T-helper 2 cell treated with Interferon-gamma antibody and Interleukin-4, amounts not matched to agents 100 ng/mL and 5 ng/mL, for 36 hours (primary cell): ENCODE data around the gene TRIM37. TPM values are rescaled to one million over a fixed set of nuclear protein-coding genes. Genes with fewer than 3 reads are reported as not detected.
"Not testable (repeated sequence)": the region's sequence is repeated elsewhere in the genome, so short reads cannot be mapped to it uniquely, and the experiment has no call there.

Experiments used
- intact Hi-C: fragments of 100-400 bp; cut with micrococcal nuclease; formaldehyde crosslinking; loops from one replicate; pipeline ENCODE4 v1.15.1; 2023
- total RNA-seq: library from RNA; stranded (reverse); gene quantifications from 2 replicates; pipeline ENCODE4 v1.2.3, GENCODE V29; 2022

TRIM37 gene
- total RNA-seq, 1 donor from 2014 or later = 22.0 TPM

DNA sequence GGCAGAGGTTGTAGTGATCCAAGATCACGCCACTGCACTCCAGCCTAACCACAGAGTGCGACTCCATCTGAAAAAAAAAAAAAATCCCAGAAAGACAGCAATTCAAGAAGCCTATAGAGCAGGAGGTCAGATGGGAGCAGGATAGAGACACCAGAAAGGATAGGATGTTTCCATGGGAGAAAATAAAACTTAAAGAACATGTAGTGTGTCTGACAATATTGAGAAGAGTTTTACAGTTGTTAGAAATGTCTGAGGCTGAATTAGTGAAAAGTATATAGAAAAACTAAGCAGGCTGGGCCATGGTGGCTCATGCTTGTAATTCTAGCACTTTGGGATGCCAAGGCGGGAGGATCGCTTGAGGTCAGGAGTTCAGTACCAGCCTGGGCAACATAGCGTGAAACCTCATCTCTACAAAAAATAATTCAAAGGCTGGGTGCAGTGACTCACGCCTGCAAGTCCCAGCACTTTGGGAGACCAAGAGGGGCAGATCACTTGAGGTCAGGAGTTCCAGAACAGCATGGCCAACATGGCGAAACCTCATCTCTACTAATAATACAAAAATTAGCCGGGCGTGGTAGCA, 15.3 kb upstream of the TRIM37 start:
- intact Hi-C loops = no loop called here

DNA sequence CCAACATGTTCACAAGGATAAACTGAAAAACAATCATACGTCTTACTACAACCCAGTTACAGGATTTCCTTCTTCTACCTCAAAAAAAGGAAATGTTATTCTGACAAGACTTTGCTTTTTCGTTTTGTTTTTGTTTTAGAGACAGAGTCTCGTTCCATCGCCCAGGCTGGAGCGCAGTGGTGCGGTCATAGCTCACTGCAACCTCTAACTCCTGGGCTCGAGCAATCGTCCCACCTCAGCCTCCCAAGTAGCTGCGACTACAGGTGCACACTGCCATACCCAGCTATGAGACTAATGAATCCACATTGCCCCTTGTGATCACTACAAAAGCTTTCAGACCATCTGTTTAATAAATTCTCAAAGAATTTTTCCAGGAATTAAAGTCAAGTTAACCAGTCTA, 8.8 kb upstream of the TRIM37 start:
- intact Hi-C loops = no loop called here

DNA sequence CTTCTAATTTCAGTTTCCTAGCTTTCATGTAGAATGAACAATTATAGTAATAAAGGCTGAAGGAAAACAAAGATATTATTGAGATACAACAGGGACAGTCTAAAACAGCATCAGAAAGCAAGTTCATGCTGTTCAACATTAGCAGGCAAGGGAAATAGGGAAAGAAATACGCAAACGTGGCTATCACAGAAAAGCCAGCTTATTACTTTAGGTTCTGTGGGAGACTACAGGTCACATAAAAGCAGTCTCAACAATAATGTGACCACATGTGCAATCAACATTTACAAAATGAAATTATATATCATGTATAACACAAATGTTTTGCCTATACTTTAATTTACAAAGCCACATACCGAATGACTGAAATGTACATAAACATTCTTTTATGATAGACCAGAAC, 4.9 kb upstream of the TRIM37 start:
- intact Hi-C loops = no loop called here

DNA sequence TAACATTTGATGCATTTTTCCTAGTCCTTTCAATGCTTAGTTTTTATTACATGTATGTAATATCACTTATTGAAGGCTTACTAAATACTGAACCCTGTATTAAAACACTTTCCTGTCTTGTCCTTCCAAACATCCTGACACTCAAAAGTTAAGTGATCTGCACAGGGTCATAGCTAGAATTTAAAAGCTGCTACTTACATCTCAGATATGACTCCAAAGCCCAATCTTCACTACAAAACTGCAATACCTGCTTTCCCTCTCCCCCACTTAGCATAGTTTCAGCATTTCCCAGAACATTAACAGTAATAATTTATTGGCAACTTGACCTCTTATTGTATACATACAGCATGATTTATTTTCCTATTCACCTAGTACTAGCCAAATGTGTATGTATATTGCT, 4.3 kb upstream of the TRIM37 start:
- intact Hi-C loops = no loop called here

DNA sequence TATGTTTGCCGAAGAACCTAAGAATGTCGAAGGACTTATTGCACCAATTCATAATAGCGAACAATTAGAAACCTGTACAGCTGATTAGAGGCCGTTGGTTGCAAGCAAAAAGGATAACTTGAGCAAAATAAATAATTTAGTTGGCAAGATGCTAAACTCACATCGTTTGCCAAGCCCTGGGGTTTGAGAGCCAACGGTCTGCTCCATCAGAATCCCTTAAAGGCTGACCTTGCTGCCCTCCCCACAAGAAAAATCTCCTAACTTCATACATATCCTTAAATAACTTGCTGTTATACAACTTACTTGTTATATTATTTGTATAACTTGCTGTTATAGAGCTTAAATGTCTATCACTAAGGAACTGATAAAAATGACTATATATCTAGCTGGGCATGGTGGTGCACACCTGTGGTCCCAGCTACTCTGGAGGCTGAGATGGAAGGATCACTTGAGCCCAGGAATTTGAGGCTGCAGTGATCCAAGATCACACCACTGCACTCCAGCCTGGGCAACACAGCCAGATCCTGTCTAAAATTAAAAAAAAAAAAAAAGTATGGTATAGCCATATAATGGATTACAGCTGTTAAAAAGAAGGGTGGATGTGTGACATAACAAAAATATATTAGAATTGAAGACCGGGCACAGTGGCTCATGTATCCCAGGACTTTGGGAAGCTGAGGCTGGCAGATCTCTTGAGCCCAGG, 1.9 kb upstream of the TRIM37 start:
- intact Hi-C loops = loop anchor here (5.0 kb wide), 1 partner anchor 106 kb away; no protein-coding TSS in a partner anchor

DNA sequence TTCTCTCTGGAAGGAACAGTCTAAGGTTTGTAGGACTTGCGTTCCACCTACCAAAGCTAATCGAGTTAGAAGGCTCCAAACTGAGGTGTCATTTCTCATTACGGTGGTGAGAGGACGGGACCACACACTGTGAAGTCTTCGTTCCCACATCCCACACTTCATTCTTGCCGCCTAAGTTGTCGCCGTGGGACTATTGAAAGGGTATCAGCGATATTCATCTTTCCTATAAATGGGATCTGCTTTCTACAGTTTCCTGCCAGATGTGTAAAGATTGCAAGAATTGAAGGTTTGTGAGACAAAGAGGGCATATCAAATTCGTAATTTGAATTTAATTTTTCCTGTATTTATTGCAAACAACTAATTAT, 608 bp upstream of the TRIM37 start:
- intact Hi-C loops = loop anchor here (5.0 kb wide), 1 partner anchor 105 kb away; no protein-coding TSS in a partner anchor

DNA sequence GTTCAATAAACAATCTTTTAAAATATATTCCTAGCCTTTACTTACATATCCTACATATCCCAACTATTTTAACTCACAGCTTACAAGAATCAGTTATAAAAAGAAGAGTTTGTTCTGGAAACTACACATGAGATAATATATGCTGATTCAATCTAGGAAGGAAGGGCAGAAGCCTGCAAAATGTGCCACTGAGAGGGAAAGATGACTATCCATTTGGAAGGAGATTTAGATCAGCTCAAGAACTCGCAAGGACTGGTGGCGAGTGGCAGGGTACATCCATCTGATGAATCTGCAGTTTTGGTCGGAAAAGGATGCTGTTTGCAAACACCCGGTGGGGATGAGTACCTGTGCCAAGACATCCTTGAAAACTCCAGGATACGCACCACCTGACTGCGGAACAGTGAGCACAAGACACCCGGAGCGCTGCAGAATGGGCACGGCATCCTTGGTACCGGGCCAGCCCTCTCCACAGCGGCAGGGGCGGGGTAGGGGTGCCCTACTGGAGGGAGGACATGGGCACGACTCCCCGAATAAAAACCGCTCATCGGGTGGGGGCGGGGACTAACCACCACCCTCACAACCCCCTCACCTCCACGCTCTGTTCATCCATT, 723 bp downstream of the TRIM37 start:
- intact Hi-C loops = loop anchor here (1.0 to 5.0 kb wide), 6 partner anchors 49 to 768 kb away; partner anchors contain the start of genes CLTC, GDPD1, PRR11 and SKA2

DNA sequence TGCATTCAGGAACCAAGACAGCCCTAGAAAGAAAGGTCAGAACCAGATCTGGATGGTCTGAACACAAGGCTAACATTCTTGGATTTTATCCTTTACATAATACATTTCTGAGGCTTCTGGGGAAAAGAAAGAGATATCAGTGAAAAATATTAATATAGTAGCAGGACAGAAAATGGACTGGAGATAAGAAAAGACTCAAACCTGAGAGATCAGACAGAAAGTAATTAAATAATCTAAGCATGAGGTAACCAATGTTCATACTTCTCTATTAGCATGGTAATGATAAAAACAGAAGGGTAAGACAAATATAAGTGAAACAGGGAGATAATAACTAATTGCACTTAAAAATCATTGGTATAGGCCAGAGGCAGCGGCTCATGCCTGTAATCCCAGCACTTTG, 5.5 kb downstream of the TRIM37 start:
- intact Hi-C loops = no loop called here

DNA sequence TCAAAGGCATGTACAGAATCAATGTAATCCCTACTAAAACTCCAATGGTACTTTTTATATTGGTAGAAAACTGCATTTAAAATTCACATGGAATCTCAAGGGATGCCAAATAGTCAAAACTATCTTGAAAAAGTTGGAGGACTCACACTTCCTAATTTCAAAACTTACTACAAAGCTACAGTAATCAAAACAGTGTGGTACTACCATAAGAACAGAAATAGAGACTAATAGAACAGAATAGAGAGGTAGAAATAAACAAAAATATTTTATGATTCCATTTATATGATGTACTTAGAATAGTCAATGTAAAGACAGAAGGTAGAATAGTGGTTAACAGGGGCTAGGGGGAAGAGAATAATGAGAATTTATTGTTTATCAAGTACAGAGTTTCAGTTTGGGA, 8.8 kb downstream of the TRIM37 start:
- intact Hi-C loops = no loop called here

DNA sequence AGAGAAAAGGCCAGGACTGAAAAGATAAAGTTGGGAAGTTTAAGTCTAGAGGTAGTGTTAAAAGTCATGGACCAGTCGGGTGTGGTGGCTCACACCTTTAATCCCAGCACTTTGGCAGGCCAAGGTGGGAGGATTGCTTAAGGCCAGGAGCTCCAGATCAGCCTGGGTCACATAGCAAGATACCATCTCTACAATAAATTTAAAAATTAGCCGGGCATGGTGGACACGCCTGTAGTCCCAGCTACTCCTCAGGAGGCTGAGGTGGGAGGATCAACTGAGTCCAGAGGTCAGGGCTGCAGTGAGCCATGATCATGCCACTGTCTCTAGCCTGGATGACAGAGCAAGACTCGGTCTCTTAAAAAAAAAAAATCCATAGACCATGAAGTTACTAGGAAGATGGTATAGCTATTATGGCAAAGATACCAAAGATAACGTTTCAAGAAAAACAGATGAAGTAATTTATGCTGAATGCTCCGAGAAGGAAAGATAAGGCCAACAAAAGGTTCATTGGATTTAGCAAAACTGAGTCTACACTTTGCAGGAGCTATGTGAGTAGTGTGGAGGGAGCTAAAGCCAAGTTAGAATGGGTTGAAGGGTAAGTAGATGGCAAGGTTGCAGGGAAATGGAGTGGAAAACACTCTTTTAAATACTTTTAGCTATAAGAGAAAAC, 11.7 kb downstream of the TRIM37 start:
- intact Hi-C loops = no loop called here

DNA sequence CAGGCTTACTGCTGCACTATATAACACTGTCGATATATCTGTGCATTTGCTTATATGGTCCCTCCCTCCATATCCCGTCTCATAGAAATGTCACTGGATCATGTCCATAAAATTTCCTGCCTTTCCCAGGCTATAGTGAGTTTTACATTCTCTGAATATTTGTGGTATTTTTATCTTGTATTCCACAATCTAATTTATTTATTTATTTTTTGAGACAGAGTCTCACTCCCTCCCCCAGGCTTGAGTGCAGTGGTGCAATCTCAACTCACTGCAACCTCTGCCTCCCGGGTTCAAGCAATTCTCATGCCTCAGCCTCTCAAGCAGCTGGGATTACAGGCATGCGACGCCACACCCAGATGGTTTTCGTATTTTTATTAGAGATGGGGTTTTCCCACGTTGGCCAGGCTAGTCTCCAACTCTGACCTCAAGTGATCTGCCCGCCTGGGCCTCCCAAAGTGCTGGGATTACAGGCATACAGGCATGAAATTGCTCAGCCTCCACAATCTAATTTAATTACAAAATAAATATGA, 12.9 kb downstream of the TRIM37 start:
- intact Hi-C loops = no loop called here

DNA sequence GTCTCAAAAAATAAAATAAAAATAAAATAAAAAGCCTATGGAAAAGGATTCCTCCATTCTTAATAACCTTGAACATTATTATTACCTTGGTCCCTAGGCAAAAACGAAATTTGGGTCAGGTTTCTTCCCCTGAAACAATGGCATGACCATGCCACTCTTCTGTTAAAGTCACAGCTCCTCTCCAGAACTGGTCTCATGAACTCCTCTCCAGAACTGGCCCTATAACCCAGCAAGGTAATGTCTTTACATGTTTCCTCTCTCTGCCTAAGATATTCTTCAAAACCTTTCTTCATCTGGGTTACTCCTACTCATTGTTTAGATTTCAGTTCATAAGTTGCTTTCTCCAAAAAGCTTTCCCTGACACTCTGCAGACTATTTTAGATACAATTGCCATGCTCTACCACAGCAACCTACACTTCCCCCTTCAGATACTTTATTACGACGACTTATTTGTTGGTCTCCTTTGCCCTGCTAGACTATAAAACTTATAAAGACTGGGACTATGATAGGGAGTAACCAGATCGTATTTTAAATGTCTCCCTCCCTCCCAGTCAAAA, 13.5 kb downstream of the TRIM37 start:
- intact Hi-C loops = no loop called here

DNA sequence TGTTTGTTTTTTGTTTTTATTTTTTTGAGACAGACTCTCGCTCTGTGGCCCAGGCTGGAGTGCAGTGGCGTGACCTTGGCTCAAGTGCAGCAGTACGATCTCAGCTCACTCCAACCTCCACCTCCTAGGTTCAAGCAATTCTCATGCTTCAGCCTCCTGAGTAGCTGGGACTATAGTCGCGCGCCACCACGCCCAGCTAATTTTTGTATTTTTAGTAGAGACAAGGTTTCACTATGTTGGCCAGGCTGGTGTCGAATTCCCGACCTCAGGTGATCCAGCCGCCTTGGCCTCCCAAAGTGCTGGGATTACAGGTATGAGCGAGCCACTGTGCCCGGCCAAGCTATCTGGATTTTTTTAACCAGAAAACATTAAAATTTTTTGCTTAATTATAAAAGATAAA, 16.1 kb downstream of the TRIM37 start:
- intact Hi-C loops = not testable (repeated sequence)

DNA sequence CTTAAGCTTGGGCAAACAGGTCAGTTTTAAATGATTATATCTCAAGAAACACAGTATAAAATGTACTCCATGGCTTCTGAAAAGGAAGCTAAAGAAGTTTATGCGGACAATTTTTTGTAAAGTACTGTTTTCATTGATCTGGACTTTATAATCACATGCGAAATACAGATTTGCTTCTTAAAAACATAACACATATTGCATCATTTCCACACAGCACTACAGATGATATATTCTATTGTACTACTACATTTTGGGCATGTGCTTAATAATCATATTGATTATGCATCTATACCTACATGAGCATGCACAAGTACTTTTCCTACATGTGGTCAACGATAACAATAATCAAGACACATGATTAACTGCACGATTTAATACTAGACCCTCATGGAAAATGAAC, 22.5 kb downstream of the TRIM37 start:
- intact Hi-C loops = no loop called here

DNA sequence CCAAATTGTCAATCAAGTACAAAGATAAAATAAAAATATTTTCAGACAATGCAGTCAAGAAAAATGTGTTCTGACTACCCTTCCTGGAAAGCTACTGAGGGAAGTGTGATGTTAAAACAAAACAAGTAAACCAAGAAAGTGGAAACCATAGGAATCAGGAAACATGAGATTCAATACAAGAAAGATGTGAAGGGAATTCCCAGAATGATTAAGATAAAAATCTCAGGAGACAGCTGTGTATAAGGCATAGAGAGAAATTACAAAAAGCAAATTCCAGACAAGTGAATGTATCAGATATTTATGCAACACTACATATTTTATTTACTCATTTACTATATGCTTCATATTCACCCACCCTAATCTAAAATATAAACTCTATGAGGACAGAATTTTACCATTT, 32.2 kb downstream of the TRIM37 start:
- intact Hi-C loops = no loop called here

DNA sequence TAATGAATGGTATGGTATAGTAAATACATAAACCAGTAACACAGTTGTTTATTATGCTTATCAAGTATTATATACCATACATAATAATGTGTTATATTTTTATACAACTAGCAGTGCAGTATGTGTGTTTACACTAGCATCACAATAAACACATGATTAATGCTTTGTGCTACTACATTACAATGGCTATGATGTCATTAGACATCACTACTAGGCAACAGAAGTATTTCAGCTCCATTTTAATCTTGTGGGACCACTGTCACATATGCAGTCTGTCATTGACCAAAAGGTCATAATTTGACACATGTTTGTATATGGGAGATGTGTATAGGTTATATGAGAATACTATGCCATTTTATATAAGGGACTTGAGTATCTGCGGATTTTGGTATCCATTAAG, 32.7 kb downstream of the TRIM37 start:
- intact Hi-C loops = no loop called here

DNA sequence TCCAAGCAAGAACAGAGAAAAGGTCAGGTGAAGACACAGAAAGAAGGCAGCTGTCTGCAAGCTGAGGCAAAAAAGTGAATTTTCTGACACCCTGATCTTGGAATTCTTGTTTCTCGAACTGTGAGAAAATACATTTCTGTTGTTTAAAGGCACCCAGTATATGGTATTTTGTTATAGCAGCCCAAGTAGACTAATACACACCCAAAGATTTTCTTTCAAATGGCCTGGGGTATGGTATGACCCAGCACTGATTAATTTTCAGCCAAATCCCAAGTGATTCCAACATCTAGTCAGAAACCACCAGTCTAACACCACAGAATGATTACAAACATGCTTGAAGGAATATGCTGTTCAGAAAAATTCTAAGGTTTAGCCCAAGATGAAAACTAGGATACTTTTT, 36.8 kb downstream of the TRIM37 start:
- intact Hi-C loops = no loop called here

DNA sequence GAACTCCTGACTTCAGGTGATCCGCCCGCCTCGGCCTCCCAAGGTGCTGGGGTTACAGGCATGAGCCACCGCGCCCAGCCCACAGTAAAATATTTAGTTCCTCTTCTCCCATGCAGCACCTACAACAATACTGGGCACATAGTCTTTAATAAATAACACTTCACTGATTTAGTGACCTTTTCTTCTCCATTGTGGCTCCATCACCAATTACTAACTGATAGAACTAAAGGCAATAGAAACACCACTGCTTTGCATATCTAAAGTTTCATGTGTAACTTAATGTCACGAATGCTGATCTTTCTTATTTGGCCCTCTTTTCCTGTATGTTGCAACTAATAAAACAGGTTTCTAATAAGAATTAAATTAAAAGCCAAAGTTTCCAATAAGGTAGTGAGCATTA, 38.9 kb downstream of the TRIM37 start:
- intact Hi-C loops = no loop called here

DNA sequence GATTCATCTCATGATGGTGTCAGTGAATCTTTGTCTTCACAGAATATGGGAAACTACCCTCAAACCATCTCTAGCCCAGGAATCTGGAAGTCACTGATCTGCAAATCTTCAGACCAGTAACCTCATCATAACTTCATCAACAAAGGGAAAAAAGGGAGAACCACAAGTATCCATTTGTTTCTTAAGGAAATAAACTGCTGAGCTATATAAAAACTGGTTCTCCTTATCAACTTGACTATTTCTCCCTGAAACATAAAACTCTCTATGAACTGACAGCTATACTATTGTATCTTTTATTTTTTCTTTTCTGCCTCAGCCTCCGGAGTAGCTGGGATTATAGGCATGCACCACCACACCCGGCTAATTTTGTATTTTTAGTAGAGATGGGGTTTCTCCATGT, 39.3 kb downstream of the TRIM37 start:
- intact Hi-C loops = no loop called here

DNA sequence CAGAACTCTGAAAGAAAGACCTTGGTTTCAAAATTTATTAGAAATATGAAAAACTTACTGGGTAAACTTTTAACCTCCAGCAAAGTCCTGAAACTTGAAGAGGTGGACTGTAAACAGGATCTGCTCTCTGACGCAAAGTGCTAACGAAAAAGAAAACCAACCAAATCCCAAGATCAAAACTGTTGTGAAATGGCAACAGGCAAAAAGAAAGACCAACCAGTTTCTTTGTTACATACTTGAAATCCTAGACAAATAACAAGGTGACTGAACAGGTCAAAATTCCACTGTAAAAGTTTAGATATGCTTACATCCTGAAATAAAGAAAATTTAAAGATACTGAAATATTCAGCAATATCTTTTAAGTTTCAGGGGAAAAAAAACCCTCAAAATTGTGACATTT, 44.2 kb downstream of the TRIM37 start:
- intact Hi-C loops = no loop called here

DNA sequence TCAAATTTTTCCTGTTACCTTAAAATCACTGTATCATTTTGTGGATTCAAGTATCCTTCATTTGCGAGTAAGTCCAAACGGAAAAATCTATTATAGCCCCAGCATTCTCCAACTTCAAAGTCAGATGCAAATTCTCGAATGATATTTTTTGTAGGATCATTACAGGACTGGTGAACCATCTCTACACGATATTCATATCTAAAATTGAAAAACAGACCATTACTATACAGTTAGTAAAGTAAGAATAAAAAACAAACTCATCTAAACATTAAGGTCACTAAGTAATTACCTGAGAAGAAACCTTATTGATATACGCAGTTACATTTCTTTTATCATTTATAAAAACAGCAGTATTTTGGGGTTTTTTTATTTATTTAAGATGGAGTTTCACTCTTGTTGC, 49.8 kb downstream of the TRIM37 start:
- intact Hi-C loops = no loop called here

DNA sequence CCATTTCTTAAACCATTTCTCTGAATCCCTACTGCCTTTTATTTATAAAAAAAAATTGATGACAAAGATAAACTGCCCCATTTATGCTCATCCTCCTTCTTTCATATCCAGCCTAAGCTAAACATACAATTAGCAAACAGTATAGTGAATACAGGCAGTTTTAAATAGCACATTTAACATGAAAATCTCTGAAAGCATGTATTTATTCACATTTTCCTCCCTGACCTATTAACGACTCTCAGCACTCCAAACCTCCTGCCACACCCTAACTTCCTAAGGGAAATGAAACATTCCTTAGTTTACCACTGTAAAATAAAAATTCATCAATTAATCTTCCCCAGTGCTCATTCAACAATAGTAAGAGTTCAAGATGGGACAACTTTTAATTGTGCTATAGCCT, 56.9 kb downstream of the TRIM37 start:
- intact Hi-C loops = no loop called here
